Activated T-cell treated with anti-CD3 and anti-CD28 coated beads for 48 hours (primary cell): ENCODE measurements around the gene ARHGEF5.
"Not testable (repeated sequence)": the region's sequence is repeated elsewhere in the genome, so short reads cannot be mapped to it uniquely, and the experiment has no call there.

Source experiments
- DNase-seq: peaks from one replicate; pipeline ENCODE4 v3.0.0-alpha.2; 2020; ENCODE audit warnings: low read depth

The ARHGEF5 gene

GRCh38 chr7:144355176-144355822, at the start of gene ARHGEF5:
ARHGEF5 (plus strand) TSS chr7:144355402; CDS start chr7:144362670, 7,268 bp downstream.
- not testable (repeated sequence) for DNase-seq

GRCh38 chr7:144309702-144310101, 45.5 kb upstream of the ARHGEF5 start:
- not testable (repeated sequence) for DNase-seq

GRCh38 chr7:144311218-144311617, 44.0 kb upstream of the ARHGEF5 start:
- not testable (repeated sequence) for DNase-seq

GRCh38 chr7:144311872-144312469, 43.2 kb upstream of the ARHGEF5 start, which contains the start of gene OR2A1:
OR2A1 (plus strand) TSS chr7:144312419; CDS start chr7:144318125, 5,706 bp downstream.
- not testable (repeated sequence) for DNase-seq

GRCh38 chr7:144317537-144317936, 37.7 kb upstream of the ARHGEF5 start:
- DNase-seq, result not testable (repeated sequence)

- not testable (repeated sequence) for DNase-seq
Observed at GRCh38 chr7:144319547-144319946, 35.7 kb upstream of the ARHGEF5 start.

- not testable (repeated sequence) for DNase-seq
Observed at GRCh38 chr7:144321677-144322206, 33.5 kb upstream of the ARHGEF5 start.

GRCh38 chr7:144323359-144323758, 31.8 kb upstream of the ARHGEF5 start:
- DNase-seq, result not testable (repeated sequence)

GRCh38 chr7:144325868-144326267, 29.3 kb upstream of the ARHGEF5 start:
- not testable (repeated sequence) for DNase-seq

- DNase-seq, result not testable (repeated sequence)
Observed at GRCh38 chr7:144330044-144330443, 25.2 kb upstream of the ARHGEF5 start.

GRCh38 chr7:144331221-144331995, 23.8 kb upstream of the ARHGEF5 start:
- not testable (repeated sequence) for DNase-seq

- not testable (repeated sequence) for DNase-seq
Observed at GRCh38 chr7:144331996-144332288, 23.3 kb upstream of the ARHGEF5 start.

- DNase-seq, result not testable (repeated sequence)
Observed at GRCh38 chr7:144348625-144349024, 6.6 kb upstream of the ARHGEF5 start.

GRCh38 chr7:144351667-144352066, 3.5 kb upstream of the ARHGEF5 start:
- not testable (repeated sequence) for DNase-seq

- DNase-seq, result not testable (repeated sequence)
Observed at GRCh38 chr7:144356185-144356584, 983 bp downstream of the ARHGEF5 start.

GRCh38 chr7:144356860-144357259, 1.7 kb downstream of the ARHGEF5 start:
- DNase-seq, result not testable (repeated sequence)

- DNase-seq, result not testable (repeated sequence)
Observed at GRCh38 chr7:144362061-144362460, 6.9 kb downstream of the ARHGEF5 start.

GRCh38 chr7:144365523-144365922, 10.3 kb downstream of the ARHGEF5 start:
- not testable (repeated sequence) for DNase-seq

- DNase-seq, result not testable (repeated sequence)
Observed at GRCh38 chr7:144367250-144367649, 12.0 kb downstream of the ARHGEF5 start.

GRCh38 chr7:144369221-144369620, 14.0 kb downstream of the ARHGEF5 start:
- DNase-seq, result not testable (repeated sequence)

- no peak for DNase-seq
Observed at GRCh38 chr7:144378651-144379050, 23.4 kb downstream of the ARHGEF5 start.

- no peak for DNase-seq
Observed at GRCh38 chr7:144379776-144380384, 24.7 kb downstream of the ARHGEF5 start.
